Smooth muscle cell (in vitro differentiated cells): ENCODE results near the gene TMEM132D. TPM values are rescaled to one million over a fixed set of nuclear protein-coding genes. Genes with fewer than 3 reads are reported as not detected.

ENCODE experiments used
- DNase-seq: peaks from one replicate; lab custom pipeline; 2025; ENCODE audit not compliant: unreplicated experiment; lab: John Stamatoyannopoulos, UW
- H2AFZ ChIP-seq: fragments of 200-600 bp; sonication (generic); 2 replicates; pipeline ENCODE4 v1.6.0; 2016; ENCODE audit warnings: antibody characterized with exemption, low read depth, mild to moderate bottlenecking
- H3F3A ChIP-seq: fragments of 200-600 bp; sonication (generic); 2 replicates; pipeline ENCODE4 v1.6.0; 2017; ENCODE audit warnings: antibody characterized with exemption, low read depth
- H3K27ac ChIP-seq: fragments of 200-600 bp; sonication (generic); 2 replicates; pipeline ENCODE4 v1.5.1; 2016; ENCODE audit warnings: low read depth, mild to moderate bottlenecking
- H3K27me3 ChIP-seq: fragments of 200-600 bp; sonication (generic); 2 replicates; pipeline ENCODE4 v1.6.1; 2016; ENCODE audit warnings: low read depth, mild to moderate bottlenecking
- H3K36me3 ChIP-seq: fragments of 200-600 bp; sonication (generic); 2 replicates; pipeline ENCODE4 v1.5.1; 2016; ENCODE audit warnings: low read depth
- H3K4me1 ChIP-seq: fragments of 200-600 bp; sonication (generic); 2 replicates; pipeline ENCODE4 v1.5.1; 2016; ENCODE audit warnings: low read depth
- H3K4me2 ChIP-seq: fragments of 200-600 bp; sonication (generic); 2 replicates; pipeline ENCODE4 v1.6.0; 2016; ENCODE audit warnings: mild to moderate bottlenecking
- H3K4me3 ChIP-seq: fragments of 200-600 bp; sonication (generic); 2 replicates; pipeline ENCODE4 v1.5.1; 2016; ENCODE audit warnings: mild to moderate bottlenecking
- H3K79me2 ChIP-seq: fragments of 200-600 bp; sonication (generic); 2 replicates; pipeline ENCODE4 v1.6.0; 2016; ENCODE audit warnings: low read depth, mild to moderate bottlenecking
- H3K9ac ChIP-seq: fragments of 200-600 bp; sonication (generic); 2 replicates; pipeline ENCODE4 v1.6.0; 2016; ENCODE audit warnings: low read depth
- H3K9me3 ChIP-seq: fragments of 200-600 bp; sonication (generic); replicated peaks from 2 replicates; pipeline ENCODE4 v1.5.1; 2016; ENCODE audit warnings: low read depth
- H4K20me1 ChIP-seq: fragments of 200-600 bp; sonication (generic); 2 replicates; pipeline ENCODE4 v1.6.0; 2016; ENCODE audit warnings: low read depth
- CTCF ChIP-seq: fragments of 200-600 bp; sonication (generic); IDR thresholded peaks from 2 replicates; pipeline ENCODE4 v1.5.1; 2017; ENCODE audit warnings: borderline replicate concordance, mild to moderate bottlenecking, antibody characterized with exemption; ENCODE audit not compliant: insufficient read depth, poor library complexity, severe bottlenecking
- WGBS: methylation state at CpG from one replicate; pipeline ENCODE4 v1.1.7; 2016; ENCODE audit warnings: low lambda C conversion rate; 5-methylcytosine and 5-hydroxymethylcytosine counted together
- polyA plus RNA-seq: library from polyadenylated mRNA; unstranded; fragments of >200 nt; fragmentation: Nextera tagmentation; extraction: Ambion mirVana; gene quantifications from 2 replicates; pipeline ENCODE4 v1.2.1, GENCODE V29; 2016
- total RNA-seq: library from RNA; depleted of rRNA; stranded (reverse); fragments of >200 nt; gene quantifications from 2 replicates; pipeline ENCODE4 v1.2.3, GENCODE V29; 2014

Gene TMEM132D
- total and polyA plus RNA-seq, 2 experiments from 2014 or later = not detected

GRCh38 chr12:129305851-129306250 lies 598.0 kb downstream of the TMEM132D start:
- no peak for TF ChIP-seq CTCF
- Histone ChIP-seq H2AFZ (no peak overlapping the region), H3K4me1 (no peaks in the 10 kb centered on the region), H3K4me3 (no peak overlapping the region), H4K20me1 (no peaks in the 10 kb centered on the region), H3K9ac (no peak overlapping the region), H3K36me3 (no peaks in the 10 kb centered on the region), H3K79me2 (no peaks in the 10 kb centered on the region), H3K27ac (no peak overlapping the region), H3K4me2 (no peak overlapping the region), H3K27me3 (no peaks in the 10 kb centered on the region), H3F3A (no peaks in the 10 kb centered on the region), H3K9me3 (no peaks in the 10 kb centered on the region)
- 85% methylated on average over 4 of the region's 4 CpGs for WGBS
- no peak for DNase-seq

- Histone ChIP-seq H3K36me3 (no peaks in the 10 kb centered on the region), H2AFZ (no peak overlapping the region), H3K27ac (no peak overlapping the region), H3K4me1 (no peaks in the 10 kb centered on the region), H4K20me1 (no peaks in the 10 kb centered on the region), H3K9ac (no peak overlapping the region), H3K9me3 (no peaks in the 10 kb centered on the region), H3K4me2 (no peak overlapping the region), H3K79me2 (no peaks in the 10 kb centered on the region), H3F3A (no peaks in the 10 kb centered on the region), H3K27me3 (no peaks in the 10 kb centered on the region), H3K4me3 (no peak overlapping the region)
- no peak for DNase-seq
- no peak for TF ChIP-seq CTCF
- WGBS = 78% methylated on average over 7 of the region's 7 CpGs
These were observed 599.3 kb downstream of the TMEM132D start for GRCh38 chr12:129304529-129304928.

GRCh38 chr12:129300011-129300410 lies 603.8 kb downstream of the TMEM132D start:
- no peak overlapping the region for H3K27ac ChIP-seq
- H3K4me1 ChIP-seq = no peaks in the 10 kb centered on the region
- H3K9me3 ChIP-seq = no peaks in the 10 kb centered on the region
- no peak overlapping the region for H2AFZ ChIP-seq
- no peak overlapping the region for H3K4me3 ChIP-seq
- no peaks in the 10 kb centered on the region for H3K27me3 ChIP-seq
- TF ChIP-seq CTCF = no peak
- H3K4me2 ChIP-seq = no peak overlapping the region
- no peaks in the 10 kb centered on the region for H3K79me2 ChIP-seq
- 90% methylated on average over 8 of the region's 8 CpGs for WGBS
- H3K36me3 ChIP-seq = no peaks in the 10 kb centered on the region
- no peaks in the 10 kb centered on the region for H3F3A ChIP-seq
- no peaks in the 10 kb centered on the region for H4K20me1 ChIP-seq
- no peak for DNase-seq
- H3K9ac ChIP-seq = no peak overlapping the region

GRCh38 chr12:129298921-129299320 lies 604.9 kb downstream of the TMEM132D start:
- Histone ChIP-seq H3F3A (no peaks in the 10 kb centered on the region), H3K9ac (no peak overlapping the region), H3K27me3 (no peaks in the 10 kb centered on the region), H3K36me3 (no peaks in the 10 kb centered on the region), H2AFZ (no peak overlapping the region), H3K79me2 (no peaks in the 10 kb centered on the region), H3K4me1 (no peaks in the 10 kb centered on the region), H3K4me3 (no peak overlapping the region), H4K20me1 (no peaks in the 10 kb centered on the region), H3K4me2 (no peak overlapping the region), H3K27ac (no peak overlapping the region), H3K9me3 (no peaks in the 10 kb centered on the region)
- no peak for TF ChIP-seq CTCF
- DNase-seq = no peak
- WGBS = 90% methylated on average over 5 of the region's 5 CpGs
